Measurements from ENCODE around the gene SPEG. TPM values are rescaled to one million over a fixed set of nuclear protein-coding genes. Genes with fewer than 3 reads are reported as not detected.

The SPEG gene
- total RNA-seq, 4 donors from 2014 or later = 12.4 to 28.9 (median 17.7) TPM

DNA sequence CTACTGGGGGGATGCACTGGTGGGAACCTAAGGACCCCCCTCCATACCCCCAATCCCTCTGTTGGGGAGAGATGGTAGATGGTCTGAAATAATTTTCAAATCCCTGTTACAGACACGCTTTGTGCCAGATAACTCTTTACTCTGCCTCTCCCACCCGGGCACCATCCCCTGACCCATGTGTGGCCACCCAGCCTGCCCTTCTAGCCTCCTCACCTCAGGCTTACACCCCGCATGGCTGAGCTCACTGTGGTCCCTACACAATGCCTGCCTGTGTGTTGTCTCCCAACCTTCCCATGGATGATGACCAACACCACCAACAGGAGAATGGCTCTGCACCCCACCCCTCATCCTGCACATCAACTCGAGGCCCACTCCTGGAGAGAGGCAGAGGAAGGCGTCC lies 15.0 kb downstream of the SPEG start:
- ATAC-seq (ENCODE audit: low FRiP score) (no peak), DNase-seq (ENCODE audit: low spot score) (no peak)

DNA sequence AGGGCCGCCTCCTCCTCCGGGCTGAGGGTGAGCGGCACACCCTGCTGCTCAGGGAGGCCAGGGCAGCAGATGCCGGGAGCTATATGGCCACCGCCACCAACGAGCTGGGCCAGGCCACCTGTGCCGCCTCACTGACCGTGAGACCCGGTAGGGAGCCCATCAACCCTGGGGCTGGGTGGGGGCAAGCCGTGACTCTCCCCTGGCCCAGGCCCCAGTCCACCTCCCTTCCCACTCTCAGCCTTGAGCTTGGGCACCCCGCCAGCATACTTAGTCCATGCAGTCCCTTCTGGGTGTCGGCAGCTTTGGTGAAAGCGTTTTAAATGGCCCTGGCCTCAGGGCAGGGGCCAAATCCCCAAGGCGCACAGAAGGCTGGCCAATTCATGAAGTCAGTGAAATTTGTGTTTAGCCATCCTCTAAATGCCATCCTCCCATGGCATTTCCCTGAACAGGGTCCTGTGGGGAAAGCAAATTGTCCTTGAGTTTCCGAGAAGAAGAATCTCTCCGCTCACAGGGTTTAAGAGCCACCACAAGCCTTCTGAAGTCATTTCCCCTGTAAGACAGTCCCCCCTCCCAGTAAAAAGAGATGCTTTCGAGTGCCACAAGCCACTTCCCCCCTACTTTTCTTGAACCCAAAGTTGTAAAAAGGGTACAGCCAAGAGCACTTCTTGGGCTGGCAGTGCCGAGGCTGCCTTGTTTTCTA lies 17.2 kb downstream of the SPEG start:
- TF ChIP-seq, protein P1, sequence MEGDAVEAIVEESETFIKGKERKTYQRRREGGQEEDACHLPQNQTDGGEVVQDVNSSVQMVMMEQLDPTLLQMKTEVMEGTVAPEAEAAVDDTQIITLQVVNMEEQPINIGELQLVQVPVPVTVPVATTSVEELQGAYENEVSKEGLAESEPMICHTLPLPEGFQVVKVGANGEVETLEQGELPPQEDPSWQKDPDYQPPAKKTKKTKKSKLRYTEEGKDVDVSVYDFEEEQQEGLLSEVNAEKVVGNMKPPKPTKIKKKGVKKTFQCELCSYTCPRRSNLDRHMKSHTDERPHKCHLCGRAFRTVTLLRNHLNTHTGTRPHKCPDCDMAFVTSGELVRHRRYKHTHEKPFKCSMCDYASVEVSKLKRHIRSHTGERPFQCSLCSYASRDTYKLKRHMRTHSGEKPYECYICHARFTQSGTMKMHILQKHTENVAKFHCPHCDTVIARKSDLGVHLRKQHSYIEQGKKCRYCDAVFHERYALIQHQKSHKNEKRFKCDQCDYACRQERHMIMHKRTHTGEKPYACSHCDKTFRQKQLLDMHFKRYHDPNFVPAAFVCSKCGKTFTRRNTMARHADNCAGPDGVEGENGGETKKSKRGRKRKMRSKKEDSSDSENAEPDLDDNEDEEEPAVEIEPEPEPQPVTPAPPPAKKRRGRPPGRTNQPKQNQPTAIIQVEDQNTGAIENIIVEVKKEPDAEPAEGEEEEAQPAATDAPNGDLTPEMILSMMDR (IDR thresholded peaks at IDR 0.05) = no peak
- DNase-seq (ENCODE audit: low spot score) (peak; percentile 62), ATAC-seq (ENCODE audit: low FRiP score) (no peak)

More for the DNA sequence above, 15.0 kb downstream of the SPEG start:
- TF ChIP-seq, protein P1 (IDR thresholded peaks at IDR 0.05) = no peak

DNA sequence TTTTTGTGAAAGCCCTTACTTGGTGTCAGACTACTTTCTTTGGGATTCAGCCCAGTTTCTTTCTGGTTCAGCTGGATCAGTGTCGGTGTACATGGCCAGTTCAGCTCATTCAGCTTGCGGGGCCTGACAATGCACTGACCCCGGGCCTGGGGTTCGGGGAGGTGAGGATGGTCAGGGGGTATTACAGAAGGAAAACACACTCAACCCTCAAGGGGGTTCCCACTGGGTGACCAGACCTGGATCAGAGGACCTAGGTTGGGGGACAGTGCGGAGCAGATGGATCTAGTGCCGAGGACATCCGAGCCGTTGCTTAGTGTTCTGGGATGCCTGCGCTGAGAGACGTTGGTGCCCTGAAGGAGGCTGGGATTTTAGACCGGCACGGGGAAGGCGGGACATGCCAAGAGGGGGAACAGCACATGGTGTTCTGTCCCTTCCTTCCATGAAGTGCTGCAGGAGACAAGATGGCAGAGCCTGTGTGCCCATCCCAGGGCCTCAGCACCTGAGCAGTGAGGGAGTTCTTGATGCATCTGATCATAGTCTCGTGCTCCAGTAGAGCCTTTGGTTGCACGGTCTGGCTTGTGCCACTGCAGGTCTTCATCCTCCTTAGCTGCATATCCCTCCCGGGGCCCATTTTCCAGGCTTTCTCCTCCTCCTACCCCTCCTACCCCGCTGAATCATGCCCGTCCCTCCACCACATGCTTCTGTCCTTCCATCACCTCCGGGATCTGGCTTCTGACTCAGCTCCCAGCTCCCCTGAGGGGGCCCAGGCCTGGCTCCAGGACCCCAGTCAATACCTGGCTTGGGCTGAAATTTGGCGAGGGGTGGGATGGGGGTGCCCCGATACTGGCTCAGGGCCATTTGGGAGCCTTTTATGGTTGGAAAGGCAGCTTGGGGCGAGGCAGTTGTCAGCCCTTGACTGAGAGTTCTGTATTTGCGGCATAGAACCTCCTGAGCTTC lies 18.0 kb downstream of the SPEG start:
- DNase-seq (ENCODE audit: low spot score) (peak; percentile 63), ATAC-seq (ENCODE audit: low FRiP score) (peak; percentile 94)
- TF ChIP-seq, protein P1 (IDR thresholded peaks at IDR 0.05) = no peak

DNA sequence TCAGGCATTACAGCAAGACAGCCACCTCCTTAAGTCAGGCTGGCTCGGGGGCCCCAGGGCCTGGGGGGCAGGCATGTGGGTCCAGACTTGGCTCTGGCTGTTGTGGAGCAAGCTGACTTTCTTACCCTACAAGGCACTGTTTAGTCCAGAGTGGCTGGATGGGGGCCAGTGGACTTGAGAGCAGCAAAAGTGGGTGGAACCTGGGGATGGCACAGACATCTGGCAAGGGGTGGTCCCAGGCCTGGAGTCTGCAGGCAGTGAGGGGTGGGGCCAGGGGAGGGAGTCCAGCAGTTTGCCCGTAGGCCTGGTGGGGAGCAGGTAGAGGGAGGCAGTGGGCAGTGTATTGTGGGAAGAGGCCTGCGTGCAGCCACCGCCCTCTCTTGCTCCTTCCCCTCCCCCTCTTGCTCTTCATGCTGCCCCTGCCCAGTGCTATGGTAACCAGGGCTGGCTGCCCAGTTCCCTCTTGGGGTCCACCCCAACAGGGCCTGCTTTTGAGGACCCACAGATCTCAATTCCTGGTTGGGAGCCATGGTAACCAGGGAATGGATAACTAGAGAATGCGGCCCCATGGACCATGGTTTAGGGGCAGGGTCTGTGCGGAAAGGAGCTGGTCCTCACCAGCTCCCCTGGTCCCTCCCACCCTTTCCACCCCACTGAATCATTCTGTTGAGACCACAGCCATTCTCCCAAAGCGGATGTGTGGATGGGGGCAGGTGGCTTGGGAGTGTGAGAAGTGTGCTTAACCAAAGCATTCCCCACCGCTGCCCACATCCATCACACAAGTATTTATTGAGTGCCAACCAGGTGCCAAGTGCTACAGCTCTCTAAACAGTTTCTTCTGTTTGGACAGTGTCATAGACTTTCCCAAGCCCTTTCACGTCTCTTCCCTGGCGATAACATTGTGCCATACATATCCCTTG lies 19.3 kb downstream of the SPEG start:
- ATAC-seq (ENCODE audit: low FRiP score) = peak; percentile 2
- TF ChIP-seq, protein P1 (IDR thresholded peaks at IDR 0.05) = no peak
- DNase-seq (ENCODE audit: low spot score) = no peak

DNA sequence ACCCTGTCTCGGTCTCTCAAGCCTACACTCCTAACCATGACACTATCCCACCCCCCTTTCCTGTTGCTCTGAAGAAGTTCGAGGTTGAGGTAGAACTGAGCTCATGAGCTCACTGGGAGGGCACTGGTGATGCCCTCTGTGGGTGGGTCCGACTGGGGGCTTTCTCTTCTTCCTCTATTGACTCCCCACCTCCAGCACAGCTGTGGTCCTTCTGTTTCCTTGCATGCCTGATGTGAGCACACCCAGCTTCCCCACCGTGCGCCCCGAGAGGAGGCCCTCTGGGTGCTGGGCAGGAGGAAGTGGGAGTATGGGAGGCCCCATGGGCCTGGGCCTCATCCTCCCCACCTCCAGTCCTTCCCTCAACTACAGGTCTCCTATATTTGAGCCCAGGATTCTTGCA lies 20.9 kb downstream of the SPEG start:
- TF ChIP-seq, protein P1 (IDR thresholded peaks at IDR 0.05) = no peak
- ATAC-seq (ENCODE audit: low FRiP score) = no peak
- DNase-seq (ENCODE audit: low spot score) = no peak

DNA sequence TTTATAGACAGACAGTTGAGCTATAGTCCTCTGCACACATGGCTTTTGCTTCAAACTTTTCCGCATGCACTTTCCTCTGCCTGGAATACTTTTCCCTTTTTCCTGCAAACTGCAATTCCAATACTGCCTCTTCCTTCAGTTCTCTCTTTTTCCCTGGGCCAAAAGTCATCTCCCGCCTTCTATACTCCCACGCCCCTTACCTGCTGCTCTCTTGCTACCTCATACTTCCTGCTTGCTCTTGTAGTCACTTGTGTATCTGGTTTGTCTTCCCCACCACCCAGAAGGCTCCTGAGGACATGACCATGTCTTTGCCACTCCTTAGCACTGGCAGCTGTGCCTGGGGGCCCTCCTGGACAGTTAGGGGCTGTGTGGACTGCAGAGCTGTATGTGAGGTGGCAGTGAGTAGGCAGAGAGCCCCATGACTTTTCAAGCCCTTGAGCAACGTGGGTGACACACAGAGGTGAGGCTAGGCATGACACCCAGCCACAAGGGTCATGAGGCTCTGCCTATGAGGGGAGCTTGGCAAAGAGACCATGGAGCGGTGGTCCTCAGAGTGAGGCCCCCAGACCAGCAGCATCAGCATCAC lies 23.2 kb downstream of the SPEG start:
- TF ChIP-seq, protein P1 (IDR thresholded peaks at IDR 0.05) = no peak
- ATAC-seq (ENCODE audit: low FRiP score) (no peak), DNase-seq (ENCODE audit: low spot score) (no peak)
